ENCODE results near the gene CFAP45.

CFAP45 gene

GRCh38 chr1:159845751-159846629 is 54.0 kb downstream of the CFAP45 start:
- FAIRE-seq: no peak

- no peak for FAIRE-seq
Observed at GRCh38 chr1:159843459-159843858, 56.5 kb downstream of the CFAP45 start.

DNA sequence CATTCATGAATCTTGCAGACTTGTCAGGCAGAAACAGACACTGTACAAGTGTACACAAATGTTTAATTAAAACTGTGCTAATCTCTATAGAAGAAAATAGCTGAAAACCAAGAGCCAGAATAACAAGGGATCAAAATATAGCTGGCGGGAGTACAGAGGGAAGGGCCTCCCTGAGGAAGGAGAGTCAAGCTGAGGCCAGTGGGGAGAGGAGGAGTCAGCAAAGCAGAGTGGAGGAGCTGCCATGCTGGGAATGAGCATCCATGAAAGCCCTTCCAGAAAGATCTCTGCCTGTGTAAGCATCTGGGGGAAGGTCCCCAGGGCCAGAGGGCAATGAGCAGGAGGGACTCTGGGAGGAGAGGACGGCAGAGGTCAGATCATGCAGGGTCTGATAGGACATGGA is 58.2 kb downstream of the CFAP45 start:
- FAIRE-seq: no peak

DNA sequence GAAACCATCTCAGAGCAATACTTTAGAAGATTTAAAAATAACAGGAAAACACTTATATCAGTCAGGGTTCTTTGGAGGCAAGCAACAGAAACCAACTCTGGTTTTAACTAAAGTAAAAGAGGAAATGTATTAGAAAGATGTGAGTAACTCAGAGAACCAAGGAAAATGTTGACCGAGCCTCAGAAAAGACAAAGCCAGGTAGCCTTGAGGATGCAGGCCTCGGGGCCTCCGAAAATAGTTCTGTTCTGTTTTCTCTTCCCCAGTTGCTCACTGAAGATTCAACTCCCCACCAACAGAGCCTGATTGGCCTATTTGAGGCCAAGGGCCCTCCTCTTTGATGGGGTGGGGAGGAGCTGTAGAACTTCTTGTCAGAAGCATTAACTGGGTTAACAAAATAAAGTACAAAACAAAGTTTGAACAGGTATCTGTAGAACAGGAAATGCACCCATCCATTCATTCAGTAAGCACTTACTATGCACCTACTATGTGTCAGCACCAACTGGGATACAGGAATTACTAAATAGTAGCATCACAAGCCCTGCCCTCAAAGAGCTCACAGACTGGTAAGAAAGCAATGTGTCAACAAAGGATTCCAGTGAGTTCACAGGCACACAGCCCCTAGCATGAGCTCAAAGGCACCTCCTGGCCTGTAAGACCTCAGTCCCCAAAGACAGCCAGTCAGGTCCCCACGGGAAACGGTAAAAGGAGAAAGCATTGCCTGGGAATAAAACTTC is 60.7 kb downstream of the CFAP45 start:
- FAIRE-seq: no peak

GRCh38 chr1:159838715-159839114 is 61.2 kb downstream of the CFAP45 start:
- no peak for FAIRE-seq

GRCh38 chr1:159835862-159836525 is 64.0 kb downstream of the CFAP45 start:
- FAIRE-seq: no peak

DNA sequence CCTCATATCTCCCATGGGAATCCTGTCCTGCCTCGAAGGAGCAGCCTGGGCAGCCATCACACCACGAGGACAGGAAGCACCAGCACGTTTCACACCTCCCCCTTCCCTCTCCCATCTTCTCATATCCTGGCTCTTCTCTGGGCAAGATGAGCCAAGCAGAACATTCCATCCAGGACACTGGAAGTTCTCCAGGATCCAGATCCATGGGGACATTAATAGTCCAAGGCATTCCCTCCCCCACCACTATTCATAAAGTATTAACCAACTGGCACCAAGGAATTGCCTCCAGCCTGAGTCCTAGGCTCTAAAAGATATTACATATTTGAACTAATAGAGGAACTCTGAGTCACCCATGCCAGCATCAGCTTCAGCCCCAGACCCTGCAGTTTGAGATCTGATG is 64.6 kb downstream of the CFAP45 start:
- no peak for FAIRE-seq

GRCh38 chr1:159832309-159832708 is 67.7 kb downstream of the CFAP45 start:
- no peak for FAIRE-seq

GRCh38 chr1:159831412-159832141 is 68.4 kb downstream of the CFAP45 start:
- FAIRE-seq: no peak

GRCh38 chr1:159830722-159831121 is 69.2 kb downstream of the CFAP45 start:
- no peak for FAIRE-seq

DNA sequence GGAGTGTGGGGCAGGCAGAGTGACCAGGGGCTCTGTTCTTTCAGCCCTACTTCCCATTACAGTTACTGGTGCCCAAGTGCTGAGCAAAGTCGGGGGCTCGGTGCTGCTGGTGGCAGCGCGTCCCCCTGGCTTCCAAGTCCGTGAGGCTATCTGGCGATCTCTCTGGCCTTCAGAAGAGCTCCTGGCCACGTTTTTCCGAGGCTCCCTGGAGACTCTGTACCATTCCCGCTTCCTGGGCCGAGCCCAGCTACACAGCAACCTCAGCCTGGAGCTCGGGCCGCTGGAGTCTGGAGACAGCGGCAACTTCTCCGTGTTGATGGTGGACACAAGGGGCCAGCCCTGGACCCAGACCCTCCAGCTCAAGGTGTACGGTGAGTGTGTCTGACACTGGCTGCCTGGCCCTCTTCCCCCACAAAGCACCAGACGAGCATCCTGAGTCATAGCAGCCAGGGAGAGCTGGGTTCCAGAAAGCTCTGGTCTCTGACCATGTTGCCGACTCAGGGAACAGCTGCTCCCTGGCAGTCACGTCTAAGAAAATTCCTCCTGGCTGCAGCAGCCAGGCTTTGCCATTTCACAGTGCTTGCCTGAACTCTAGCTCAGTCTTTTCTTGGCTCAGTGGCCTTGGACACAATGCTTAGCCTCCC is 70.0 kb downstream of the CFAP45 start:
- no peak for FAIRE-seq

- FAIRE-seq: no peak
Observed at GRCh38 chr1:159829273-159829634, 70.7 kb downstream of the CFAP45 start.

DNA sequence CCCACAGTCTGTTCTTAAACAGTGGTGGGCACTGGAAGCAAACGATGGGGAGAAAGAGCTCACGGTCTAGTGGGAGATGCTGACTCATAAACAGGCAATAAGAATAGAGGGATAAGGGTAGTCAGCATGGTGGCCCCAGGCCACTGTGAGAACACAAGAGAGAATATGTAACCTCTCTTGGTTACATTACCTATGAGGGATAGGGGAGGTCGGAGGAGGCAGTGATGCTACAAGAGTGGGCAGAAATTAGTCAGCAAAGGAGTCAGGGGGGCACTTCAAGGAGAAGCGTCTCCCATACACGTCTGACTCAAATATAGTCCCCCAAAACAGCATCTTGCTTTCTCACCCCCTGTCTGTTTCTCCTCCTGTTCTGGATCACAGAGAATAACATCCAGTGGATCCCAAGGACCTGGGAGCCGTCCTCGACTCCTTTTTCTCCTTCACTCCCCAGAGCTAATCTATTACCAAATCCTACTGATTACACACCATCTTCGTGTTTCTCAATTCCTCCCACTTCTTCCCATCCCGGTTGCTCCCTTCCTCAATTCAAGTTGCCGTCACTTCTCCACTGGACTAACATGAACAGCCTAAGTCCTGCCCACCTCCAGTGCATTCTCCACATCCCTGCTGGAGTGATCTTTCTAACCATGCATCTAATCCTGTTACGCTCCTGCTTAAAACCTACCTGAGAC is 71.2 kb downstream of the CFAP45 start:
- FAIRE-seq: no peak

DNA sequence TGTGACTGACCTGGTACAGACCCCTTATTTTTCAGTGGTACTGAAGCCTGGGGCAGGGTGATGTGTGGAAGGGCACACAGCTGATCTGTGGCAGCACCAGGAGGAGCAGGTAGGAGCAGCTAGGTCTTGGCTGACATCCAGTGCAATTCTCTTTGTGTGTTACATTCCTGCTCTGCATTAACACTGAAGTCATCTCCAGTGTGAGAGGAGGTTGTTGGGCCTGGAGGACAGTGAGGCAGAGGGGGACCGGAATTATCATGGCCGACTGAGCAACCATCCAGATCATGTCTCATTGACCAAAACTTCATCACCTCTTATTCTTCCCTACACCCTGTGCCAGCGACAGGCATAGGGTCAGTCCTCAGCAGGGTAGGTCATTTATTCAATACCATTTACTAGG is 71.8 kb downstream of the CFAP45 start:
- no peak for FAIRE-seq

DNA sequence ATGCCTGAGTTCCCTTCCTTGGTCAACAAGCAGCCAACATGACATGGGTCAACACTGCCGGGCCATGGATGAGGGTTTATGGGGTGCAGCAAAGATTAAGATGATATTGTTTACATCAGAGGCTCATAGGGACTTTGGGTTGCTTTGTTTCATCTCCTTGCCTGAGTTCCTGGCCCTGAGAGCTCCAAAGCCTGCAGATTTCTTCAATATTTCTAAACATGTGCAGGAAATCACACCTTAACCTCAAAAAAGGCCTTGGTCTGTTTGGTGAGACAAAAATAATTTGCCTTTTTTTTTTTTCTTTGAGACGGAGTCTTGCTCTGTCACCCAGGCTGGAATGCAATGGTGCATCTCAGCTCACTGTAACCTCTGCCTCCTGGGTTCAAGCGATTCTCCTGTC is 72.4 kb downstream of the CFAP45 start:
- no peak for FAIRE-seq

- no peak for FAIRE-seq
Observed at GRCh38 chr1:159827102-159827490, 72.9 kb downstream of the CFAP45 start.

GRCh38 chr1:159826441-159827101 is 73.4 kb downstream of the CFAP45 start, which contains the start of gene SLAMF8:
SLAMF8 (plus strand) TSS chr1:159826873; CDS start chr1:159826899, 26 bp downstream.
- no peak for FAIRE-seq

DNA sequence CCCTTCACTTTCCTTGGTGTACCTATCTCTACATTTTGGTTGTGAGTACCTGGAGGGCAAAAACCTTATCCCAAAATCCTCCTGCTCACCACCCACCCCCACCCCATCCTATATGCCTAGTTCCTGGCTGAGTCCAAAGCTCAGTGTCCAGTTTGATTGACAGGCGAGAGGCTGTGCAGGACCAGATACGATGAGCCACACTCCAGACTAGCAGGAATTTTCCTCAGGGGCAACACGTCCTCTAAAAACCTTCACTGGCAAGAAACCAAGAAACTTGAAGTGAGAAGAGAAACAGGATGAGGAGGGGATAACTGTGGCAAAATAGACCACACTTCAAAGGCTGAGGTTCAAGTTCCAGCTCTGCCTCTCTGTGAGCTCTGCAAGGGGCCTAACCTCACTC is 74.4 kb downstream of the CFAP45 start:
- FAIRE-seq: no peak

GRCh38 chr1:159823406-159823805 is 76.6 kb downstream of the CFAP45 start:
- no peak for FAIRE-seq

Measured in A204.1 (cell line).